GM23338 (cell line): ENCODE results near the gene APP.

Experiments used
- CREB1 ChIP-seq: fragments of 250-450 bp; sonication (Bioruptor Pico); IDR thresholded peaks from 2 replicates; pipeline ENCODE4 v1.5.0; 2020; ENCODE audit warnings: low read depth, mild to moderate bottlenecking, moderate library complexity
- EZH2 ChIP-seq: fragments of 200-600 bp; sonication (generic); IDR thresholded peaks from one replicate; pipeline ENCODE4 v1.8.0; 2017; ENCODE audit warnings: antibody characterized with exemption, mild to moderate bottlenecking, low read depth; ENCODE audit not compliant: unreplicated experiment
- NANOG ChIP-seq: IDR thresholded peaks from 2 replicates; pipeline ENCODE4 v1.6.1; 2016; ENCODE audit warnings: antibody characterized with exemption, borderline replicate concordance
- POLR2AphosphoS5 ChIP-seq: IDR thresholded peaks from 2 replicates; pipeline ENCODE4 v1.6.1; 2016; ENCODE audit warnings: antibody characterized with exemption, low read depth
- STAT1 ChIP-seq: IDR thresholded peaks from one replicate; pipeline ENCODE4 v1.6.1; 2016; ENCODE audit warnings: antibody characterized with exemption; ENCODE audit not compliant: unreplicated experiment
- ZNF331 ChIP-seq: fragments of 250-450 bp; sonication (Bioruptor Pico); IDR thresholded peaks from 2 replicates; pipeline ENCODE4 v1.5.0; 2020; ENCODE audit warnings: low read depth, mild to moderate bottlenecking, moderate library complexity
- TF ChIP-seq, protein P1 (sequence below), 2 experiments: fragments of 200-600 bp in 1 of 2; sonication (generic) in 1 of 2; conservative IDR thresholded peaks; 2 replicates each; pipeline versions ENCODE4 v1.5.1 to v1.6.1; 2016 to 2017; ENCODE audit warnings: antibody characterized with exemption in 2 of 2, low read depth in 2 of 2, mild to moderate bottlenecking in 2 of 2, moderate library complexity in 1 of 2
- TF ChIP-seq, protein P2 (sequence below): IDR thresholded peaks from one replicate; pipeline ENCODE4 v1.6.1; 2018; ENCODE audit warnings: antibody characterized with exemption; ENCODE audit not compliant: unreplicated experiment

DNA sequence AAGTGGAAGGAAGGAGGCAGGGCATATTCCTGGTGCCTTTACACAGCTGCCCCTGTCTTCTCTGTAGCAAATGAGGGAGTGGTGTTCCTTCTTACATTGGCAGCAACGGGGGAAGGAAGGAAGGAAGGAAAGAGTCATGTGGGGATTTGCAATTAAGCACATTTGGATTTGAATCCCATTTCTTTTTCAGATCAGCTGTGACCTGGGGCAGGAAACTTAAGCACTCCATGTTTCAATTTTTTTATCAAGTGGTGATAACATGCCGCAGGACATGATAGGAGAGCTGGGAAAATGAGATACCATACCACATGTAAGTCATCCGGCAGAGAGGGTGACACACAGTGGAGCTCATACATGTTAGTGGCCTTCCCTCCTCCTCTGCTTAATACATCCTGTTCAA, 186.8 kb downstream of the APP start:
- TF ChIP-seq, protein P1, sequence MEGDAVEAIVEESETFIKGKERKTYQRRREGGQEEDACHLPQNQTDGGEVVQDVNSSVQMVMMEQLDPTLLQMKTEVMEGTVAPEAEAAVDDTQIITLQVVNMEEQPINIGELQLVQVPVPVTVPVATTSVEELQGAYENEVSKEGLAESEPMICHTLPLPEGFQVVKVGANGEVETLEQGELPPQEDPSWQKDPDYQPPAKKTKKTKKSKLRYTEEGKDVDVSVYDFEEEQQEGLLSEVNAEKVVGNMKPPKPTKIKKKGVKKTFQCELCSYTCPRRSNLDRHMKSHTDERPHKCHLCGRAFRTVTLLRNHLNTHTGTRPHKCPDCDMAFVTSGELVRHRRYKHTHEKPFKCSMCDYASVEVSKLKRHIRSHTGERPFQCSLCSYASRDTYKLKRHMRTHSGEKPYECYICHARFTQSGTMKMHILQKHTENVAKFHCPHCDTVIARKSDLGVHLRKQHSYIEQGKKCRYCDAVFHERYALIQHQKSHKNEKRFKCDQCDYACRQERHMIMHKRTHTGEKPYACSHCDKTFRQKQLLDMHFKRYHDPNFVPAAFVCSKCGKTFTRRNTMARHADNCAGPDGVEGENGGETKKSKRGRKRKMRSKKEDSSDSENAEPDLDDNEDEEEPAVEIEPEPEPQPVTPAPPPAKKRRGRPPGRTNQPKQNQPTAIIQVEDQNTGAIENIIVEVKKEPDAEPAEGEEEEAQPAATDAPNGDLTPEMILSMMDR (conservative IDR thresholded peaks at IDR 0.05; ENCODE audit: low read depth in 2 of 2) = no peak
- TF ChIP-seq POLR2AphosphoS5 (no peak), ZNF331 (CRISPR knock-in tag) (no peak), EZH2 (no peak), CREB1 (CRISPR knock-in tag) (no peak), STAT1 (no peak), NANOG (no peak)
- TF ChIP-seq, protein P2, sequence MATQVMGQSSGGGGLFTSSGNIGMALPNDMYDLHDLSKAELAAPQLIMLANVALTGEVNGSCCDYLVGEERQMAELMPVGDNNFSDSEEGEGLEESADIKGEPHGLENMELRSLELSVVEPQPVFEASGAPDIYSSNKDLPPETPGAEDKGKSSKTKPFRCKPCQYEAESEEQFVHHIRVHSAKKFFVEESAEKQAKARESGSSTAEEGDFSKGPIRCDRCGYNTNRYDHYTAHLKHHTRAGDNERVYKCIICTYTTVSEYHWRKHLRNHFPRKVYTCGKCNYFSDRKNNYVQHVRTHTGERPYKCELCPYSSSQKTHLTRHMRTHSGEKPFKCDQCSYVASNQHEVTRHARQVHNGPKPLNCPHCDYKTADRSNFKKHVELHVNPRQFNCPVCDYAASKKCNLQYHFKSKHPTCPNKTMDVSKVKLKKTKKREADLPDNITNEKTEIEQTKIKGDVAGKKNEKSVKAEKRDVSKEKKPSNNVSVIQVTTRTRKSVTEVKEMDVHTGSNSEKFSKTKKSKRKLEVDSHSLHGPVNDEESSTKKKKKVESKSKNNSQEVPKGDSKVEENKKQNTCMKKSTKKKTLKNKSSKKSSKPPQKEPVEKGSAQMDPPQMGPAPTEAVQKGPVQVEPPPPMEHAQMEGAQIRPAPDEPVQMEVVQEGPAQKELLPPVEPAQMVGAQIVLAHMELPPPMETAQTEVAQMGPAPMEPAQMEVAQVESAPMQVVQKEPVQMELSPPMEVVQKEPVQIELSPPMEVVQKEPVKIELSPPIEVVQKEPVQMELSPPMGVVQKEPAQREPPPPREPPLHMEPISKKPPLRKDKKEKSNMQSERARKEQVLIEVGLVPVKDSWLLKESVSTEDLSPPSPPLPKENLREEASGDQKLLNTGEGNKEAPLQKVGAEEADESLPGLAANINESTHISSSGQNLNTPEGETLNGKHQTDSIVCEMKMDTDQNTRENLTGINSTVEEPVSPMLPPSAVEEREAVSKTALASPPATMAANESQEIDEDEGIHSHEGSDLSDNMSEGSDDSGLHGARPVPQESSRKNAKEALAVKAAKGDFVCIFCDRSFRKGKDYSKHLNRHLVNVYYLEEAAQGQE = no peak
